ENCODE data around the gene FNDC5.

Gene FNDC5

GRCh38 chr1:32831878-32832277, 38.8 kb downstream of the FNDC5 start:
- DNase-seq (ENCODE audit: low read depth, low spot score): no peak
- in situ Hi-C loops (cut with HindIII; ENCODE audit: low sequenced_read_pairs): no loop called here
- H3K4me3 ChIP-seq (ENCODE audit: low read depth, low read length): no peak overlapping the region
- no peak for TF ChIP-seq CTCF (IDR thresholded peaks at IDR 0.05; ENCODE audit: low read depth, low read length)

GRCh38 chr1:32830092-32830852, 40.4 kb downstream of the FNDC5 start:
- DNase-seq (ENCODE audit: low read depth, low spot score): no peak
- no peak overlapping the region for H3K4me3 ChIP-seq (ENCODE audit: low read depth, low read length)
- in situ Hi-C loops (cut with HindIII; ENCODE audit: low sequenced_read_pairs): no loop called here
- TF ChIP-seq CTCF (IDR thresholded peaks at IDR 0.05; ENCODE audit: low read depth, low read length): no peak

GRCh38 chr1:32828341-32828740, 42.4 kb downstream of the FNDC5 start:
- no peak overlapping the region for H3K4me3 ChIP-seq (ENCODE audit: low read depth, low read length)
- in situ Hi-C loops (cut with HindIII; ENCODE audit: low sequenced_read_pairs): no loop called here
- peak; percentile 17 for DNase-seq (ENCODE audit: low read depth, low spot score)
- TF ChIP-seq CTCF (IDR thresholded peaks at IDR 0.05; ENCODE audit: low read depth, low read length): peak; percentile 30

- in situ Hi-C loops (cut with HindIII; ENCODE audit: low sequenced_read_pairs): no loop called here
- no peak for DNase-seq (ENCODE audit: low read depth, low spot score)
- H3K4me3 ChIP-seq (ENCODE audit: low read depth, low read length): no peak overlapping the region
- TF ChIP-seq CTCF (IDR thresholded peaks at IDR 0.05; ENCODE audit: low read depth, low read length): no peak
Observed at GRCh38 chr1:32825181-32825580, 45.5 kb downstream of the FNDC5 start.

- no peak for TF ChIP-seq CTCF (IDR thresholded peaks at IDR 0.05; ENCODE audit: low read depth, low read length)
- DNase-seq (ENCODE audit: low read depth, low spot score): no peak
- in situ Hi-C loops (cut with HindIII; ENCODE audit: low sequenced_read_pairs): no loop called here
- H3K4me3 ChIP-seq (ENCODE audit: low read depth, low read length): peak overlapping the region; percentile 100
Observed at GRCh38 chr1:32818804-32819541, 51.7 kb downstream of the FNDC5 start.

GRCh38 chr1:32817815-32818786, 52.6 kb downstream of the FNDC5 start:
- in situ Hi-C loops (cut with HindIII; ENCODE audit: low sequenced_read_pairs): no loop called here
- DNase-seq (ENCODE audit: low read depth, low spot score): peak; percentile 60
- H3K4me3 ChIP-seq (ENCODE audit: low read depth, low read length): peak overlapping the region; percentile 100
- no peak for TF ChIP-seq CTCF (IDR thresholded peaks at IDR 0.05; ENCODE audit: low read depth, low read length)
